COR-L47 (cell line): ENCODE measurements around the gene FARS2.

ENCODE experiments used
- DNase-seq: peaks from one replicate; lab custom pipeline; 2025; lab: John Stamatoyannopoulos, UW

FARS2 gene

DNA sequence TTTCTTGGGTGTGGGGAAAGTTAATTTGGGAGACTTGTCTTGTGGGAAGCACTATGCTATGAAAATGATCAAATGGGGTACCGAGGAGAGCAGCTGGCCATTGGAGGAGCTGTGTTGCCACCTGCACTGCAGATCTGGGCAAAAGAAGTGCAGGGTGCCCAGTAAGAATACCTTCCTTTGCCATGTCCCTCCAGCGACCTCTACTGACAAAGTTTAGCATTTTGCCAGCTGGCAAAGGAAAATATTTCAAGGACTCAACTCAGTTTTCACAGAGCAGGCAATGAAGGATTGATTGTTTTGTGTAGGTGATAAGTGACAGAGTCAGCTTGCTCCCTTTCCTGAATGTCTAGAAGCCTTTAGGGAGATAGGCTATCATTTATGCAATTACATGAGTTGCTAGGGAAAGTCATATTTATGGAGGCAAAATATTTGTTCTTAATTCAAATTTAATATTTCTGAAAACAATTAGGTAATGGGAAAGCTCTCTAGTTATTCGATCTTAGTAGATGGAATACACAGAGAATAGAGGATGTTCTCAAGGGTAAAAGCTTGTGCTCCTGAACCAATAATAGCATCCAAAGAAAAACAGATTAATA lies 118.4 kb downstream of the FARS2 start:
- DNase-seq = peak; percentile 49

DNA sequence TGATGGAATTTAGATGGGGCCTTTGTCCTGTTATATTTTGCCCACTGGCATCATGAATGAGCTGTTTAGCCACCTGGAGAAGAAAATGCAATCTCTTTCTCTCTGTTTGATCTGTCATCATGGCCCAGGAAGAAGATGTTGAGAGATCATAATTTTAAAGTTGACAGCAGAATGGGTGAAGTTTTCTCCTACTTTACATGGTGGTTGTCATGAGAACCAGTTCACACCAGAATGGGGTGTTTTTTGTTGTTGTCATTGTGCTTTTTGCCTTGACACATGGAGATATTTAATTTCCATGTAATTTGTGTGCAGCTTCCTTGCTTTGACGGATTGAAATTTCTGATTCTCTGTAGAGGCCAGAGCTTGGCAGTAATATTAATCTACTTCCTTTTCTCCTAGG lies 122.5 kb downstream of the FARS2 start:
- no peak for DNase-seq

GRCh38 chr6:5384276-5384675 lies 123.0 kb downstream of the FARS2 start:
- DNase-seq = no peak

GRCh38 chr6:5388326-5388725 lies 127.0 kb downstream of the FARS2 start:
- DNase-seq = no peak

DNA sequence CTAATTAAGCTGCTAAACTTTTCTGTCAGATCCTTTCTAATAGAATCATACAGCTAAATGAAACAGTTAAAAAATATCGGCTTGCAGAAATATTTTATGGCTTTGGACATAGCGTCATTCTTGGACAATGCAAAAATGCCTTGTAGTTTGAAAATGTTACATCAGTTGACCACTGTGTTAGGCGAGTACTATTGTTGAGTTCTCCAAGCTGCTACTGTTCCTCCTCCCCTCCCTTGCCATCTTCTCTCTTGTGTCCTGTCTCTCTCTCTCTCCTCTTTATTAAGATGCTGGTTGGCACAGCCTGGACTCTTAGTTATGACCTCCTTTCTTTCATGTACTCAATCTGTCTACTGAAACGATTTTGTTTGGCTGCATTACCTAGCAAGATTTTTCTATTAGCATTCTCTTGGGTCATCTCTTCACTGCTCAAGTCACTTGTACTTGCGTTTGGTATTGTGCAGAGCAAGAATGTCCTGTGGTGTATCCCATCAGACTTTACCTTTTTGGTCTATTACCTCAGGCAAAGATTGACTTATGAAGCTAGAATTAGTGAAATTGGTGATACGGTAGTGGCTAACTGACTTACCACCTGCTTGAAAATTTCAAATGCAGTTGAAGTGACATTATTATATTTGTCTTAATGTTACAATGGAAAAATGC lies 127.9 kb downstream of the FARS2 start:
- no peak for DNase-seq

- DNase-seq = no peak
Measured at GRCh38 chr6:5390177-5390576, 128.9 kb downstream of the FARS2 start.

DNA sequence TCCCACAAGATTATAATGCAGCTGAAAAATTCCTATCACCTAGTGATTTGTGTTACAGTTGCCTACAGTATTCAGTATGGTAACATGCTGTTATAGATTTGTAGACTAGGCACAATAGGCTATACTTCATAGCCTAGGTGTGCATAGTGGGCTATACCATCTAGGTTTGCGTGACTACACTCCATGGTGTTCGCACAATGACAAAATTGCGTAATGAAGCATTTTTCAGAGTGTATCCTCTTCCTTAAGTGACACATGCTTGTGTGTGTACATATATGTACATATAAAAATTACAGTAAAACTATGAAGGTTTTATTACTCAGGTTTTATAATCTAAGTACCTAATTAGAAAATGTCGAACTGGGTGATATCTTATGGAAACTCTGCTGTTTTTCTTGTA lies 133.0 kb downstream of the FARS2 start:
- no peak for DNase-seq

- DNase-seq = no peak
Measured at GRCh38 chr6:5395719-5396118, 134.4 kb downstream of the FARS2 start.

GRCh38 chr6:5398530-5398929 lies 137.2 kb downstream of the FARS2 start:
- peak; percentile 39 for DNase-seq

GRCh38 chr6:5399391-5399790 lies 138.1 kb downstream of the FARS2 start:
- no peak for DNase-seq

DNA sequence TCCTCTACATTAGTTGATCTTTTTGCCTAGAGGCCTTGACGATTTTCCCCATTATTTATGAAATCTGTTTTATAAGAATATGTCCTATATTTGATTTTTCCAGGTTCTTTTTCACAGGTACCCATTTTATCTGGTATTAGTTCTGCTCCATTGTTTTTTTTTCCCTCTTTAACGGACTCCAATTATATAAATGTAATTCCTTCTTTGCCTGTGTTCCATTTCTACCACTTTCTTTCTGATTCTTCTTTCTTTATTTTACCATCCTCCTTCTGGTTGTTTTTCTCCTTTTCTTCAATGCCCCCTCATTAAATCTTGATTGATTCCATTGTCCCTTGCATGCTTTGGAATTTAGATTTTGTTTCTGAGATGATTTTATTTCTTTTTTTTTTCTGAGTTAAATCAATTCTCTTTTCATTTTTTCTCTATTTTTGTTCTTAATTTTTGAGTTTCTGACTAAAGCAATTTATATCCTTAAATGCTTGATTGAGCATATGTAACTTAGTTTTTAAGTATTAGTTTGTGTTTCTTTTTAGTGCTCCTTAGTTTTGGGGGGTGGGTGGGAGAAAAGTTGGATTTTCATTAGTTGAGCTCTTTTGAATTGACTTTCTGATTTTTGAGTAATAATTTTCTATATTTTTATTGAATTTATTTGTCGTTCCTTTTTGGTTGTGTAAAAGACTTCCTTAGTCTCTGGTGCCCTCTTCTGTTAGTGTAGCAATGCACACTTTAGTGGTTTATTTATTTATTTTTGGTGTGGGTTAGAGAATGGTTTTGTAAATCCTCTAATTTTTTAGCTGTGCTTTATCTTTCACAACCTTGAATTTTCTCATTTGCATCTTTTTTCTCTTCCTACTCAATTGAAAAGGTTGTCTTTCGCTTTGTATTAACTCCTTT lies 140.8 kb downstream of the FARS2 start:
- DNase-seq = peak; percentile 6

- DNase-seq = no peak
Measured at GRCh38 chr6:5403076-5403475, 141.8 kb downstream of the FARS2 start.

DNA sequence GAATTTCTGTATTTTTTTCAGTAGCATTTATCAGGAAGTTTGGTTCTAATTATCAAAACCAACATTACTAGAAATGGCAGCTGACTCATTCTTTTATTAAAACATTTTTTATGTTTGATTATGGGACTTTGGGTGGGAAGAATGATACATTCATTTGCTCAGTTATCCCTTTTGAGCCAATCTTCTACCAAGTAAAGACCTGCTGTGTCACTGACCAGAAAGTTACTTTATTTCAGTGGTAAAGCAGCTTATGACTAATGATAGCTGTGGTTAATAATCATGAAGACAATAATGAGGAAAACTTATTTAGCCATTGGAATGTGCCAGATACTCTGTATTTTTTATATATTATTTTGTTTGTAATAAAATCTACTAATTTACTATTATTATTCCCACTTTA lies 142.3 kb downstream of the FARS2 start:
- DNase-seq = no peak

DNA sequence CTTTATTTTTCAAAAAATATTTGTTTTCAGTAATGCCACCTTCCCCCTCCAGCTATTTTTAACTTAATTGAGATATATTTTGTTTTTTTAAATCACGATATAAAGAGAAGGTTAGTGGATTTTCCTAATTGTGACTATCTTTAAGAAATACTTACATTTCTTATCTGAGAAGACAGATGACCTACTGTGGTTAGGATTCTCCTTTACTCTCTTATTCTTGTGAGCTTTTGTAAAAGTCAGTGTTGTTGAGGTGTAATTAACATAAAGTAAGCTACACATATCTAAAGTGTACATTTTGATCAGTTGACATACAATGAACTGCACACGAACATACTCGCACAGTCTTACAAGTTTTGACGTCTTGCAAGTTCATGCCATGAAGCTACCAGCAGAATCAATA lies 144.7 kb downstream of the FARS2 start:
- DNase-seq = no peak

- no peak for DNase-seq
Measured at GRCh38 chr6:5411414-5411813, 150.1 kb downstream of the FARS2 start.

- DNase-seq = no peak
Measured at GRCh38 chr6:5412017-5412416, 150.7 kb downstream of the FARS2 start.

DNA sequence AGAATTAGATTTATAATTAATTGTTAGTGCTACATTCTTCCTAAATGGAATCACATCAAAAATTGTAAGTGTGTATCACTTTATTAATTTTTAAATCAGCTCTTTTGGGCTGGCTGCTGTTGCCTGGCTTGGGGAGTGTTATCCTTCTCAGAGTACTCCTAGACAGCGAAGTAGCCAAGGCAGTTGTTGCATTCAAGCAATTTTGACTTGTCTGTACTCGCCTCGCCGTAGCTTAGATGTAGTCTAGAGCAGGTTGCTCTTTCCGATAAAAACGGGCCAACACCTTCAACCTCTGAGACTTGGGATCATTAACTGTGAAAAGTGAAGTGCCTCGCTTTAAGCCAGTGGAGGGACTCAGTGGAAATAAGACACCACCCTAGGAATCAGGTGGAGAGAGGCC lies 151.3 kb downstream of the FARS2 start:
- DNase-seq = no peak

- no peak for DNase-seq
Measured at GRCh38 chr6:5416250-5416649, 154.9 kb downstream of the FARS2 start.

- DNase-seq = peak; percentile 11
Measured at GRCh38 chr6:5422321-5422915, 161.1 kb downstream of the FARS2 start.

GRCh38 chr6:5423251-5423650 lies 161.9 kb downstream of the FARS2 start:
- DNase-seq = no peak

- no peak for DNase-seq
Measured at GRCh38 chr6:5424726-5425125, 163.4 kb downstream of the FARS2 start.

DNA sequence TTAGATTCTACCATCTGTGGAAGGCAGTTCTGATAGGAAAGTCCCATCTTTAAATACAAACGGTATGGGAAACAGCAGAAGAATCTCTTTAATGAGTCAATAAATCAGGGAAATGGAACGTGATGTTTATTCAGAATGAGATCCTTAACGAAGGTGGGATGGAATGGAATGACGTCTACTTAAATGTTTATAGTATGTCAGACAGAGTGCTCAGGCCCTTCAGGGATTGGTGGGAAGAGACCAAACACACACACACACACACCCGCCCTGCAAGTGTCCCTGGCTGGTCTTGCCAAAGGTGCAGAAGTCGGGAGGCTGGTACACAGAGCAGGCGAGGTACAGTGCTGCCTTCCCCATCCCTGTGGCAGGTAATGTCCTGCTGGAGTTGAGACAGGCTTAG lies 164.0 kb downstream of the FARS2 start:
- no peak for DNase-seq

DNA sequence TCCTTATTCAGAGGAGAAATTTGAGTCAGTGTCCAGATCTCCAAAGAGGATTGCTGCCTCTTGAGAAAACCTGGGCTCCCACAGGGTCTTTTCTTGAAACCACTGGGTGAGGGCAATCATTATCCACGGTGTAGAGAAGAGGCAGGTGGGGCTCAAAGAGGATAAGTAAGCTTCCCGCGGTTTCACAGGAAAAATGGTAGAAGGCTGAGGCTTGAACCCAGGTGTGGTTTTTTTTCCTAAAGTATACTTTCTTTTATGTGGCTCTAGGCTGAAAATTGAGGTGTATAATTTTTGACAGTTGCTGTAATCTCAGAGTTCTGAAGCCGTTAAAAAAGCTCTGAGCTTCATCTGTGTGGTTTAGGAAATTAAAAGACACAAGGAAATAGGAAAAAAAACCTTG lies 164.5 kb downstream of the FARS2 start:
- no peak for DNase-seq
